ENCODE results near the gene CLEC2L. TPM values are rescaled to one million over a fixed set of nuclear protein-coding genes. Genes with fewer than 3 reads are reported as not detected.

The CLEC2L gene
- total RNA-seq, 3 donors from 2014 or later, result not detected

- Mint-ChIP-seq H3K9me3 (no peaks in the 10 kb centered on the region), H3K4me1 (ENCODE audit: low read depth) (no peaks in the 10 kb centered on the region), H3K36me3 (ENCODE audit: insufficient read depth) (peaks cover 46% of the 10 kb centered on the region), H3K4me3 (no peak overlapping the region), H3K27me3 (ENCODE audit: low read depth) (no peaks in the 10 kb centered on the region)
- no peak for ATAC-seq
- DNase-seq, result no peak
Measured at GRCh38 chr7:139588632-139589031, 65.1 kb downstream of the CLEC2L start.

DNA sequence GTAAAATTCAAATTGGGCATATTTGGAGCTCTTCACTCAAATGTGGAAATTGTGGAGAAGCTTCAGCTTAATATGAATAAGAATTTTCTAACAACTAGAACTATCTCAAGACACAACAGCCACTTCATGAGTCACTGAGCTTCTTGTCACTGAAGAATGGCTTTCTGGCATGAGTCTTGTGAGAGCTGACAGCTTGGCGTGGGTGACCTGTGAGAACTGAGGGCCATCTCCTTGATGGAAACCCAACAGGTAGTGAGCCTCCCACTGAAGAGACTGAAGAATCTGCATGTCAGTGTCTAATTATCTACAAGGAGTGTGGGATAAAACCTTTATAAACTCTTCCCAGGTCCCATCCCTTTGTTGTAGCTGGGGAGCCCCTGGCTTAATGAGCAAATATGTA is 66.0 kb downstream of the CLEC2L start:
- DNase-seq (no peak), ATAC-seq (no peak)
- Mint-ChIP-seq H3K4me3 (no peak overlapping the region), H3K9me3 (no peaks in the 10 kb centered on the region), H3K4me1 (ENCODE audit: low read depth) (no peaks in the 10 kb centered on the region), H3K36me3 (ENCODE audit: insufficient read depth) (peaks cover 43% of the 10 kb centered on the region), H3K27me3 (ENCODE audit: low read depth) (no peaks in the 10 kb centered on the region)

- H3K4me1 Mint-ChIP-seq (ENCODE audit: low read depth), result no peaks in the 10 kb centered on the region
- peaks cover 42% of the 10 kb centered on the region for H3K36me3 Mint-ChIP-seq (ENCODE audit: insufficient read depth)
- no peaks in the 10 kb centered on the region for H3K9me3 Mint-ChIP-seq
Measured at GRCh38 chr7:139591550-139592195, 68.2 kb downstream of the CLEC2L start.

GRCh38 chr7:139592801-139593461 is 69.4 kb downstream of the CLEC2L start:
- Mint-ChIP-seq H3K4me1 (ENCODE audit: low read depth) (no peaks in the 10 kb centered on the region), H3K4me3 (no peak overlapping the region), H3K9me3 (no peaks in the 10 kb centered on the region), H3K36me3 (ENCODE audit: insufficient read depth) (peaks cover 40% of the 10 kb centered on the region), H3K27me3 (ENCODE audit: low read depth) (no peaks in the 10 kb centered on the region)
- ATAC-seq, result no peak
- DNase-seq, result no peak

More at GRCh38 chr7:139591550-139592195, 68.2 kb downstream of the CLEC2L start:
- no peak overlapping the region for H3K4me3 Mint-ChIP-seq
- H3K27me3 Mint-ChIP-seq (ENCODE audit: low read depth), result no peaks in the 10 kb centered on the region
- ATAC-seq (no peak), DNase-seq (no peak)

- Mint-ChIP-seq H3K36me3 (ENCODE audit: insufficient read depth) (peaks cover 38% of the 10 kb centered on the region), H3K27me3 (ENCODE audit: low read depth) (no peaks in the 10 kb centered on the region), H3K4me1 (ENCODE audit: low read depth) (no peaks in the 10 kb centered on the region), H3K4me3 (no peak overlapping the region), H3K9me3 (no peaks in the 10 kb centered on the region)
- DNase-seq (no peak), ATAC-seq (no peak)
Measured at GRCh38 chr7:139594090-139594489, 70.6 kb downstream of the CLEC2L start.

Other genes starting within 250 kb of the CLEC2L start
- gene FMC1, start 182.3 kb upstream of the CLEC2L start, total RNA-seq, result 1 to 10 TPM; 4.5 to 8.7 (median 5.9) TPM
- gene LUC7L2, start 163.8 kb upstream of the CLEC2L start, total RNA-seq, result 100 to 1,000 TPM; 198 to 214 (median 207) TPM
- gene KLRG2, start 40.0 kb upstream of the CLEC2L start, total RNA-seq, result under 1 TPM; 0.19 to 0.96 (median 0.71) TPM